ENCODE measurements around the gene AMBRA1.

- TF ChIP-seq CTCF (IDR thresholded peaks at IDR 0.05; ENCODE audit: borderline replicate concordance, extremely low read depth, low read length, poor library complexity, severe bottlenecking) (peak; percentile 98), EZH2 (IDR thresholded peaks at IDR 0.05; ENCODE audit: borderline replicate concordance, low read depth, low read length, severe bottlenecking) (no peak)
Measured at GRCh38 chr11:46537537-46538295, 56.1 kb downstream of the AMBRA1 start.
